ENCODE results near the gene PEAK1.

GRCh38 chr15:77074350-77074749 lies 345.6 kb downstream of the PEAK1 start:
- TF ChIP-seq POLR2AphosphoS5 (IDR thresholded peaks at IDR 0.05) (no peak), CTCF (IDR thresholded peaks at IDR 0.05) (no peak), POLR2A (IDR thresholded peaks at IDR 0.05) (no peak), EP300 (IDR thresholded peaks at IDR 0.05) (no peak)

Data from suprapubic skin (tissue), 4 donors.